ENCODE data around the gene HSPA2.

Gene HSPA2

DNA sequence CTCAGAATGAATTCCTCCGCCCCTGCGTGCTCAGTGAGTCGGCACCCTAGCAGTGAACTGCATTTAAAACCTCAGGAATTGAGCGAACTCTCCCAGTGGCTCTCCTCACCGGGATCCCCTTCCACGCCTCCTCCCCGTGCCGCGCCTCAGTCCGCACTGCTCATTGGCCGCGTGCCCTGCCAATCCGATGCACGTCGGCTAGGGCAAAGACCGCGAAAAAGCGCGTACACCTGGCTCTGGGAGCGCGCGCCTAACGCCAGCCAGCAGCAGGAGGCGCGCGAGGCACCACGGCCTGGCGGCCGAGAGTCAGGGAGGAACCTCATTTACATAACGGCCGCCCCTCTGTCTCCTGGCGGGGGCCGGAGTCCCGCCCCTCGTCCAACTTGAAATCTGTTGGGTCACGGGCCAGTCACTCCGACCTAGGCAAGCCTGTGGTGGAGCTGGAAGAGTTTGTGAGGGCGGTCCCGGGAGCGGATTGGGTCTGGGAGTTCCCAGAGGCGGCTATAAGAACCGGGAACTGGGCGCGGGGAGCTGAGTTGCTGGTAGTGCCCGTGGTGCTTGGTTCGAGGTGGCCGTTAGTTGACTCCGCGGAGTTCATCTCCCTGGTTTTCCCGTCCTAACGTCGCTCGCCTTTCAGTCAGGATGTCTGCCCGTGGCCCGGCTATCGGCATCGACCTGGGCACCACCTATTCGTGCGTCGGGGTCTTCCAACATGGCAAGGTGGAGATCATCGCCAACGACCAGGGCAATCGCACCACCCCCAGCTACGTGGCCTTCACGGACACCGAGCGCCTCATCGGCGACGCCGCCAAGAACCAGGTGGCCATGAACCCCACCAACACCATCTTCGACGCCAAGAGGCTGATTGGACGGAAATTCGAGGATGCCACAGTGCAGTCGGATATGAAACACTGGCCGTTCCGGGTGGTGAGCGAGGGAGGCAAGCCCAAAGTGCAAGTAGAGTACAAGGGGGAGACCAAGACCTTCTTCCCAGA lies at the start of gene HSPA2:
HSPA2 (plus strand) TSS at position 534 of the 995 bp plus-strand sequence; CDS start at position 643, 109 bp downstream.
- Histone ChIP-seq H3K9ac (ENCODE audit: insufficient read length, low read depth) (peak within 1 kb of the TSS; percentile 74), H3K36me3 (ENCODE audit: insufficient read depth, insufficient read length, low read length) (no peaks in the 10 kb centered on the region), H3K9me3 (ENCODE audit: insufficient read depth, low read length) (peaks cover 22% of the 10 kb centered on the region; the same call in 1 of the 2 replicates), H3K4me3 (ENCODE audit: insufficient read length, low read depth) (peak within 1 kb of the TSS; percentile 36), H3K27me3 (ENCODE audit: insufficient read depth, insufficient read length) (no peaks in the 10 kb centered on the region), H3K4me1 (ENCODE audit: insufficient read depth, insufficient read length) (peaks cover 2% of the 10 kb centered on the region)
- no peak for TF ChIP-seq SUZ12 (IDR thresholded peaks at IDR 0.05; ENCODE audit: extremely low read depth, insufficient read depth, insufficient read length)
- no peak for TF ChIP-seq ZNF274 (IDR thresholded peaks at IDR 0.05; ENCODE audit: low read depth, low read length)
- TF ChIP-seq YY1 (IDR thresholded peaks at IDR 0.05; ENCODE audit: insufficient read depth, insufficient read length): no peak
- peak; percentile 93 for DNase-seq (ENCODE audit: low read depth, low spot score)

DNA sequence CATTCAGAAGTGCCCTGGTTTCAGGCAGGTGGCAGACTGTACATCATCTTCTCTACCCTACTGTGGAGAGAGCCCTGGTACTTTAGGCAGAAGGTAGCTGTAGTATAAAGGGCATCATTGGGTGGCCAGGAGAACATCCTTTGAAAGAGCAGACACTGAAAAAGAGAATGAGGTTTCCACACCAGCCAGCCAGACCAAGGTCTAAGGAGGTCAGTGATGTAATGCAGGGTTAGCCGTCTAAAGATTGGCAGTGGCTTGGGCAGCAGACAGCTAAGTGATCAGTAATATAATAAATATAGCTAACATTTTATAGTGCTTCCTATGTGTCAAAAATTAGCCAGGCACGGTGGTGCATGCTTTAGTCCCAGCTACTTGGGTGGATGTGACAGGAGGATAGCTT lies 48.9 kb upstream of the HSPA2 start:
- Histone ChIP-seq H3K9ac (ENCODE audit: insufficient read length, low read depth) (no peak overlapping the region), H3K27me3 (ENCODE audit: insufficient read depth, insufficient read length) (no peaks in the 10 kb centered on the region), H3K4me1 (ENCODE audit: insufficient read depth, insufficient read length) (no peaks in the 10 kb centered on the region), H3K4me3 (ENCODE audit: insufficient read length, low read depth) (no peak overlapping the region), H3K9me3 (ENCODE audit: insufficient read depth, low read length) (no peaks in the 10 kb centered on the region), H3K36me3 (ENCODE audit: insufficient read depth, insufficient read length, low read length) (peaks cover 37% of the 10 kb centered on the region)
- no peak for DNase-seq (ENCODE audit: low read depth, low spot score)
- TF ChIP-seq ZNF274 (IDR thresholded peaks at IDR 0.05; ENCODE audit: low read depth, low read length): no peak
- no peak for TF ChIP-seq SUZ12 (IDR thresholded peaks at IDR 0.05; ENCODE audit: extremely low read depth, insufficient read depth, insufficient read length)
- TF ChIP-seq YY1 (IDR thresholded peaks at IDR 0.05; ENCODE audit: insufficient read depth, insufficient read length): no peak

DNA sequence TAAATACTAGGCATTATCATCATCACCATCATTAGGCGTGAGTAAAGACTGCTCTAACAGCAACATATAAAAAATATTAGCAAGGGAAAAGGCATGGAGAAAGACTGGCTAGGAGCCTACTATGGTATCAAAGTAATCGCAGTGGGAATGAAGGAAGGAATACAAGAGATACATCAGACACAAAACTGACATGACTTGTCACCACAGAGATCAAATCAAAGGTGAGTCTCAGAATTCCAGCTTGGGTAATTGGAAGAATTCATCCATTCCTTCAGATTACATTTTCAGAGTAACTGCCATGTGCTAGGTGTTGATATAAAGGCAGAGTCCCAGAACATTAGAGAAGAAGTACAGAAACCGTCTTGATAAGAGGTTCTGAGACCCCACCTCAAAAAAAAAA lies 47.1 kb upstream of the HSPA2 start:
- TF ChIP-seq ZNF274 (IDR thresholded peaks at IDR 0.05; ENCODE audit: low read depth, low read length): no peak
- TF ChIP-seq SUZ12 (IDR thresholded peaks at IDR 0.05; ENCODE audit: extremely low read depth, insufficient read depth, insufficient read length): no peak
- no peak for TF ChIP-seq YY1 (IDR thresholded peaks at IDR 0.05; ENCODE audit: insufficient read depth, insufficient read length)
- DNase-seq (ENCODE audit: low read depth, low spot score): no peak
- Histone ChIP-seq H3K36me3 (ENCODE audit: insufficient read depth, insufficient read length, low read length) (peaks cover 33% of the 10 kb centered on the region), H3K9me3 (ENCODE audit: insufficient read depth, low read length) (no peaks in the 10 kb centered on the region), H3K4me3 (ENCODE audit: insufficient read length, low read depth) (no peak overlapping the region), H3K4me1 (ENCODE audit: insufficient read depth, insufficient read length) (no peaks in the 10 kb centered on the region), H3K9ac (ENCODE audit: insufficient read length, low read depth) (no peak overlapping the region), H3K27me3 (ENCODE audit: insufficient read depth, insufficient read length) (no peaks in the 10 kb centered on the region)

DNA sequence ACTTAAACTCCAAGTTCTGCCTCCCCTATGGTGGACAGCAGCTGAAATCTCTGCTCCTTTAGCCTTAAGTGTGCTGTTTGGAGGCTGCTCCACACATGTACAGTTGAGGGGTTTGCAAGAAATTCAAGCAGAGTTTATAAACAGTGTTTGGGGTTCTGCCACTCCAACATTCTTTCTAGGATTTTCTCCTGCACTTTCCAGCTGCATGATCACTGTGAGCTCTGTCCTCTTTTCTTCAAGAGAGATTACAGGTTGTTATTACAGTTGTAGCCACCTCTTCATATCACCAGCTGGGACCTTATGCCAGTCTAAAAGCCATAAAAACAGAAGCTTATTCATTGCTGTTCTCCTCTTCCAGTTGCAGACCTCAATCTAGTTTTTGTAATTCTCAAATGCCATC lies 45.3 kb upstream of the HSPA2 start:
- H3K4me1 ChIP-seq (ENCODE audit: insufficient read depth, insufficient read length): no peaks in the 10 kb centered on the region
- TF ChIP-seq ZNF274 (IDR thresholded peaks at IDR 0.05; ENCODE audit: low read depth, low read length) (no peak), YY1 (IDR thresholded peaks at IDR 0.05; ENCODE audit: insufficient read depth, insufficient read length) (no peak), SUZ12 (IDR thresholded peaks at IDR 0.05; ENCODE audit: extremely low read depth, insufficient read depth, insufficient read length) (no peak)

DNA sequence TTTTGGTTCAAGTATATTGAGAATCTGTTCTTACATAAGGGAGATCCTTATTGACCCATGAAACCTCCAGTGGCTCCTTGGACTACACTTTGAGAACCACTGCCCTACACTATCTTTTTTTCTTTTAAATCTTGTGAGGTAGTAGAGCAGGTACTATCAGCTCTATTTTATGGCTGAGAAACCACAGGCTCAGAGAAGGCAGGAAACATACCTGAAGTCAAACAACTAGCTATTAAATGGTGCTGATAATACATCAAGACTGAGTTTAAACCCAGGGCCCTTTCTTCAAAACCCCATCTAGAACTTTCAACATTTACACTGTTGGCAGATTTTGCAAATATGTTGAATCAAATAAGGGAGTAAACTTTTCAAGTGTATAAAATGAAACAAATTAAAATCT lies 43.8 kb upstream of the HSPA2 start:
- no peaks in the 10 kb centered on the region for H3K9me3 ChIP-seq (ENCODE audit: insufficient read depth, low read length)
- H3K27me3 ChIP-seq (ENCODE audit: insufficient read depth, insufficient read length): no peaks in the 10 kb centered on the region
- no peak overlapping the region for H3K4me3 ChIP-seq (ENCODE audit: insufficient read length, low read depth)
- peaks cover 29% of the 10 kb centered on the region for H3K36me3 ChIP-seq (ENCODE audit: insufficient read depth, insufficient read length, low read length)
- H3K9ac ChIP-seq (ENCODE audit: insufficient read length, low read depth): no peak overlapping the region
- DNase-seq (ENCODE audit: low read depth, low spot score): no peak
- TF ChIP-seq YY1 (IDR thresholded peaks at IDR 0.05; ENCODE audit: insufficient read depth, insufficient read length): no peak
- TF ChIP-seq ZNF274 (IDR thresholded peaks at IDR 0.05; ENCODE audit: low read depth, low read length): no peak
- TF ChIP-seq SUZ12 (IDR thresholded peaks at IDR 0.05; ENCODE audit: extremely low read depth, insufficient read depth, insufficient read length): no peak
- no peaks in the 10 kb centered on the region for H3K4me1 ChIP-seq (ENCODE audit: insufficient read depth, insufficient read length)

More for the DNA sequence above, 45.3 kb upstream of the HSPA2 start:
- no peaks in the 10 kb centered on the region for H3K27me3 ChIP-seq (ENCODE audit: insufficient read depth, insufficient read length)
- H3K9ac ChIP-seq (ENCODE audit: insufficient read length, low read depth): no peak overlapping the region
- no peak for DNase-seq (ENCODE audit: low read depth, low spot score)
- H3K9me3 ChIP-seq (ENCODE audit: insufficient read depth, low read length): no peaks in the 10 kb centered on the region
- peaks cover 37% of the 10 kb centered on the region for H3K36me3 ChIP-seq (ENCODE audit: insufficient read depth, insufficient read length, low read length)
- H3K4me3 ChIP-seq (ENCODE audit: insufficient read length, low read depth): no peak overlapping the region

DNA sequence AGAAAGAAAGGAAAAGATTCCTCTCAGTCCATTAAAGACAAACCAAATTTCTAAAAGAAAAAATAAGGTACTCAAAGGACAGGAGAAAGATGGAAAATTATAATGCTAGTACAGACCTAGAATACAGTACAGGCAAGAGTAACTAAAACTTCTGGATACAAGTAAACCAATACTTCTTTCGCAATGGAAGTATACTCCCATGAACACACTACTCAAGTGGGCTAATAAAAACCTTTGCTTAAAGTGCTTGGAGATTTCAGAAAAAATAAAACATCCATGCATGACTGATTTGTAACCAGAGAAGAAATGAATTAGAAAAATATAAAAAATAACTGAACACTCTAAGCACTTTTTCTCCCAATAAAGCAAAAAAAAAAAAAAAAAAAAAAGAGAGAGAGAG lies 40.5 kb upstream of the HSPA2 start:
- TF ChIP-seq SUZ12 (IDR thresholded peaks at IDR 0.05; ENCODE audit: extremely low read depth, insufficient read depth, insufficient read length) (no peak), ZNF274 (IDR thresholded peaks at IDR 0.05; ENCODE audit: low read depth, low read length) (no peak), YY1 (IDR thresholded peaks at IDR 0.05; ENCODE audit: insufficient read depth, insufficient read length) (no peak)
- no peak overlapping the region for H3K4me3 ChIP-seq (ENCODE audit: insufficient read length, low read depth)
- no peaks in the 10 kb centered on the region for H3K9me3 ChIP-seq (ENCODE audit: insufficient read depth, low read length)
- peaks cover 25% of the 10 kb centered on the region for H3K36me3 ChIP-seq (ENCODE audit: insufficient read depth, insufficient read length, low read length)
- H3K9ac ChIP-seq (ENCODE audit: insufficient read length, low read depth): no peak overlapping the region
- no peaks in the 10 kb centered on the region for H3K27me3 ChIP-seq (ENCODE audit: insufficient read depth, insufficient read length)
- no peaks in the 10 kb centered on the region for H3K4me1 ChIP-seq (ENCODE audit: insufficient read depth, insufficient read length)
- no peak for DNase-seq (ENCODE audit: low read depth, low spot score)
